GM18873 (cell line): ENCODE results near the gene CCDC32.

Source experiments
- ATAC-seq: cut with Tn5 transposase; IDR thresholded peaks from one replicate; pipeline ENCODE4 v1.9.1; 2021; ENCODE audit warnings: mild to moderate bottlenecking, moderate library complexity, moderate number of reproducible peaks; ENCODE audit not compliant: unreplicated experiment, low FRiP score

The CCDC32 gene

DNA sequence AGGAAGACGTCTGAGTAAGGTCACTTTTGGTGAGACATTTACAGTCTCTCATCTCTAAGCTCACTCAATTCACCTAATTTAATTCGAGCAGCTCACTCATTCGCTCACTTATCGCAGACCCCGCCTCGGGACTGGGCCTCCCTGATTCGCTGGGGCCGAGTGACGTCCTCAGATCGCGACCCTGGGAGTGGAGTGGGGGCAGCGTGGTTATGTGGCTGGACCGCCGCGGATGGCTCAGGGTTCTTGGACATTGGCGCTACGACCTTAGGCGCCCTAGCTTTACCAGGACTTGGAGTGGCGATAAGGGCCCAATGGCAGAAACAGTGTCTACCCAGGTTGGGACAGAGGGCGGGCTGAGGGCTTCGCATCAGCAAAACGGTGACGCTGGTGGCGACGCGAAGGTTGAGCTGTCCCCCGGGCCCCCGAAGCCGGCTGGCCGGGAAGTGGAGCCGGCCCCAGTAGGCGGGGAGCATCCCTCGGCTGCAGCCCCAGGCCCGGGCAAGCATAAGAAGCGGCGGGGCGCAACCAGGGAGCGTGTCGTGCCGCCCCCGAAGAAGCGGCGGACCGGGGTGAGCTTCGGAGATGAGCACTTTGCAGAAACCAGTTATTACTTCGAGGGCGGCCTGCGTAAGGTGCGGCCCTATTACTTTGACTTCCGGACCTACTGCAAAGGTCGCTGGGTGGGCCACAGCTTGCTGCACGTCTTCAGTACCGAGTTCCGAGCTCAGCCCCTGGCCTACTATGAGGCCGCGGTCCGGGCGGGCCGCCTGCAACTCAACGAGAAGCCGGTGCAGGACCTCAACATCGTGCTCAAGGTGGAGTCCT lies 4.5 kb upstream of the CCDC32 start, which contains the start of gene RPUSD2:
TSS of gene RPUSD2 (plus strand) at position 171 of the 825 bp plus-strand sequence. CDS start at position 210, 39 bp downstream.
- ATAC-seq: no peak

DNA sequence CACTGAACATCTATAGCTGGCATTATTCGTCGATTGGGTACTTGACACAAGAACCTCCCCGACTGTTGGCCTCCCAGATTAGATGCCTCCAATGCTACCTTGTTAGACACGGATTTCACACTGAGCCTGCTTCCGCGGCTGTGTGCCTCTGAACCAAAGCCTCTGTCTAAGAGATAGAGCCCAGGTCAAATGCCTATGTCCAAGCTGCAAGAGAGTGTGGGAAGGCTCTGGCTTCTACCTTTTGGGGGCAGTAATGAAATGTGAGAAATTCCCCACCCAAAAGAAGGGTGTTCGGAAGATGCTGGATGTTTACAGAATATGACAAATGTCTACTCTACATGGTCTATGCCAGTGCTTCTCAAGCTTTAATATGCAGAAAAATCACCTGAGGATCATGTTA lies 2.3 kb upstream of the CCDC32 start:
- no peak for ATAC-seq

DNA sequence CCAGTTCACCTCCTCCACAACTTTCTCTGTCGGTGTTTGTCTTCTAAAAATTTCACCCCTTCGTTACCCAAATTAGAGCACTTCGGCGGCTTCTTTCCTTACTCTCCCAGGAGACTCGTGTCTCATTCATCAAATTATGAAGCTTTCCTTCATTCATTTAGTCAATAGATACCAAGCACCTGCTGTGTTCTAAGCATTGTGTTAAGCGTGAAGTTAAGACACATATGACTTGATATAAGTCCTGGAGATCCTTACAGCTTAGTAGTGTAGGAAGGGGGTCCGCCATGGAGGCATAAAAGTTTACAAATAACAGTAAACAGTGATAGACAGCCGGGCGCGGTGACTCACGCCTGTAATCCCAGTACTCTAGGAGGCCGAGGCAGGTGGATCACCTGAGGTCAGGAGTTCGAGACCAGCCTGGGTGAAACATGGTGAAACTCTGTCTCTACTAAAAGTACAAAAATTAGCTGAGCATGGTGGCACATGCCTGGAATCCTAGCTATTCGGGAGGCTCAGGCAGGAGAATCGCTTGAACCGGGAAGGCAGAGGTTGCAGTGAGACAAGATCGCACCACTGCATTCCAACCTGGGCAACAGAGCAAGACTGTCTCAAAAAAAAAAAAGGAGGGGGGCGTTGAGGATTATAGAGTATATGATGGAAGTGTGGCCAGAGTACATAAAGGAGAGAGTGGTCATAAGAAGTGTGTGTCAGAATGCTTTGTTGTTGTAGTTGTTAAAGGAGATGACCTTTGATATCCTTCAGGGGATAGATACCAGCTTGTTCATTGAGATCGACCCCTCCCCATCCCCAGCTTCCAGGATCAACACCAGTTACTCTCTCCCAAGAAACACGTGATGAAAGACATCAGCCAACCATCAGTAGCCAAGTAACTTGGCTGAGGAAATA lies 744 bp upstream of the CCDC32 start:
- no peak for ATAC-seq

- no peak for ATAC-seq
Measured at GRCh38 chr15:40563426-40563825, 1.4 kb downstream of the CCDC32 start.

DNA sequence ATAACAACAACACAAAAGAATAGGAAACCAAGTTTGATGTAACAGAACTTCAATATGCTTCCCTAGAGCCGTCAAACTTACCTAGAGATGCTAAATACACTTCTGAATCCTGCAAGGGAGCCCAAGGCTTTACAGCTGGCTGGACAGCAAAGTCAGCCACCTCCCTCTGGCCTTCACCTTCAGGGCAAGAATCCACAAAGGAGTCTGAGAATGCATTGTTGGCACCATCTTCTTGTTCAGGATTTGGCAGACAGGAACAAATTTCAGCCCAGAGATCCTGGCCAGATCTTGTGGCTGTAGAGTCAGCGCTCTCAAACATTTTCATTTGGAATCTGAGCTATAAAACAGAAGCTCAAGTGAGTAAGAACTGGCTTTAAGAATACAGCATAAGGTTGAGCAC lies 2.2 kb downstream of the CCDC32 start:
- no peak for ATAC-seq

- no peak for ATAC-seq
Measured at GRCh38 chr15:40558952-40559742, 5.7 kb downstream of the CCDC32 start.

GRCh38 chr15:40555876-40556275 lies 9.0 kb downstream of the CCDC32 start:
- no peak for ATAC-seq

- ATAC-seq: no peak
Measured at GRCh38 chr15:40554161-40554525, 10.7 kb downstream of the CCDC32 start.

- ATAC-seq: peak; percentile 47
Measured at GRCh38 chr15:40550341-40551037, 14.4 kb downstream of the CCDC32 start.

- no peak for ATAC-seq
Measured at GRCh38 chr15:40549894-40550293, 14.9 kb downstream of the CCDC32 start.

GRCh38 chr15:40548610-40549009 lies 16.2 kb downstream of the CCDC32 start:
- no peak for ATAC-seq

DNA sequence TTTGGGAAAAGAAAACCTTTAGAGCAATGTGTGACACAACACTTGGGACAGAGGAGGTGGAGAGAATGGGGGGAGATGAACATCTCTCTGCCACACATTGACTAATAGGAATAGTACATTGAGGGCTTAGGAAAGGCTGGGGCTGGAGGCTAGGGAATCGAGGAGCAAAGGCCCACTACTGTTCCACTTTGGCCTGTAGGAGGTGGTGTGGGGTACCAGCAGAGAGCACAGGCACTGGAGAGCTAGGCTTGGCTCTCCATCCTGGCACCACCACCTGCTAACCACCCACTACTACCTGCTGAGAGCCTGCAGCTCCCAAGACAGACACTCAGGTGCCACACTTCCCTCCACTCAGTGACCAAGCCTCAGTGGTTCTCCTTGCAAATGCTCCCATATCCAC lies 19.4 kb downstream of the CCDC32 start:
- ATAC-seq: no peak

- peak; percentile 73 for ATAC-seq
Measured at GRCh38 chr15:40543631-40544294, 21.1 kb downstream of the CCDC32 start.

DNA sequence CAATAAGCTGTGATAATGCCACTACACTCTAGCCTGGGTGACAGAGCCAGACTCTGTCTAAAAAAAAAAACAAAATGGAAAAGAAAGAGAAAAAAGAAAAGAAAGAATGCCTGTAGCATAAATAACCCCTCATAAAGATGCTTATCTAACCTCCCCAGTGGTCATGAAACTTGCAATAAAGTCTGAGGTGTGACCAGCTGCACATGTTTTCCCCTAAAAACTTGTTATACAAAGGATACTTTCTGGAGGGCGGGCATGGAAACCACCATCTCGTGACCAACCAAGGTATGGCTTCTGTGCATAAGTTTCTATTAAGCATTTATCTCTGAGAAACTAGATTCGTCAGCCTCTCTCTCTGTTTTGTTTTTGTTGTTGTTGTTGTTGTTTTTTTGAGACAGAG lies 21.8 kb downstream of the CCDC32 start:
- no peak for ATAC-seq

- ATAC-seq: no peak
Measured at GRCh38 chr15:40538976-40539375, 25.9 kb downstream of the CCDC32 start.

DNA sequence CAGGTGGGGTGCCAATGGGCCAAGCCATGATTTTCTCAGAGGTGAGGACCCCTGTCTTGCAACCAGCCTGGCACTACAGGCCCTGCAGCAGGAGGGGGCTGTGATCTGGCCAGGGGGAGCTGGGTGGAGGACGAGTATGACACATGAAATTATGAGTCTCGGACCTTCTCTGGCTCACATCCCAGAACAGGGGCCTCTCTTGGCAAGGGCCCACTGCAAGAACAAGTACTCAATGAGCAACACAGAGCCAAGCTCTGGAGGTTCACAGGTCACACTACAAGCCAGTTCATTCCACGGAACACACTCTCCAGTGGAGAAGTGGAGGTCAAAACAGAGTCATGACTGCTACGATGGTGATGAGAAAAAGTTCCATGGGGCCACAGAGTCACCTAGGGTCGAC lies 28.3 kb downstream of the CCDC32 start:
- ATAC-seq: no peak

DNA sequence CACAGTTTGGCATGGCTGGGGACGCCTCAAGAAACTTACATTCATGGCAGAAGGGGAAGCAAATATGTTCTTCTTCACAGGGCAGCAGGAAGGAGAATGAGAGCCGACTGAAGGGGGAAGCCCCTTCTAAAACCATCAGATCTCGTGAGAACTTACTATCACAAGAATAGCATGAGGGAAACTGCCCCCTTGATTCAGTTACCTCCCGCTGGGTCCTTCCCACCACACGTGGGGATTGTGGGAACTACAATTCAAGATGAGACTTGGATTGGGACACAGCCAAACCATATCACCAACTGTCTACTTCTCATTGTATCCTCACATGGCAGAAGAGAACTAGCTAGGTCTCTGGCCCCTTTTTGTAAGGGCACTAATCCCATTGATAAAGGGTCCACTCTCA lies 30.5 kb downstream of the CCDC32 start:
- no peak for ATAC-seq

- no peak for ATAC-seq
Measured at GRCh38 chr15:40533763-40534364, 31.0 kb downstream of the CCDC32 start.

DNA sequence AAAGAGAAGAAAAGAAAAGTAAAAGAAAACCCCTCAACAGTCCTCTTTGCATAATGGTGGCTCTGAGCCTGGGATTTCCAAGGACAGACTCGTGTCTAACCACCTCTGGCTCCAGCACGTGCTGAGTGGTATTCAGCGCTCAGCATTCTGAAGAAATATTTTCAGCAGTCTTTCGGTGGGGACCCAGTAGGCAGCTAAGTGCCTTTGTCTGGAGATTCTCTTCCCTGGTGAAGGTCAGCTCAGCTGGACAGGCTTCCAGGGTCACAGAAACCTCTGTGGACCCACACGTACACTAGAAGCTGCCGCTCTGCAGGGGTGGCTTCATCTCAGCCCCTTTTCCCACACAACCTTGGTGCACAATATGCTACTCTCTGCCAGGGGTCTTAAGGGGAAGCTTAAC lies 36.0 kb downstream of the CCDC32 start:
- ATAC-seq: no peak
